GM06990 (cell line): ENCODE results near the gene AMPH.

Experiments used
- DNase-seq: peaks from one replicate; pipeline ENCODE4 v3.0.0-alpha.2; 2011; ENCODE audit not compliant: insufficient read length; ENCODE audit errors: extremely low read depth
- H3K27me3 ChIP-seq: replicated peaks from 2 replicates; pipeline ENCODE4 v1.6.0; 2011; ENCODE audit warnings: low read length; ENCODE audit not compliant: control insufficient read depth, insufficient read depth
- H3K36me3 ChIP-seq: 2 replicates; pipeline ENCODE4 v1.5.1; 2011; ENCODE audit warnings: low read length; ENCODE audit not compliant: control insufficient read depth, insufficient read depth
- H3K4me3 ChIP-seq: replicated peaks from 2 replicates; pipeline ENCODE4 v1.5.1; 2011; ENCODE audit warnings: low read depth, mild to moderate bottlenecking, control low read depth, low read length
- CTCF ChIP-seq: IDR thresholded peaks from 2 replicates; pipeline ENCODE4 v1.5.1; 2011; ENCODE audit warnings: low read length, control low read depth, mild to moderate bottlenecking, inconsistent platforms; ENCODE audit not compliant: insufficient read depth, poor library complexity, severe bottlenecking

Gene AMPH

GRCh38 chr7:38615665-38616064 lies 15.5 kb downstream of the AMPH start:
- no peak for TF ChIP-seq CTCF
- Histone ChIP-seq H3K4me3 (no peak overlapping the region), H3K36me3 (no peaks in the 10 kb centered on the region), H3K27me3 (no peaks in the 10 kb centered on the region; the same call in 1 of the 2 replicates)
- DNase-seq: no peak

GRCh38 chr7:38607466-38607865 lies 23.7 kb downstream of the AMPH start:
- no peak for DNase-seq
- no peaks in the 10 kb centered on the region for H3K36me3 ChIP-seq
- TF ChIP-seq CTCF: no peak
- H3K4me3 ChIP-seq: no peak overlapping the region
- H3K27me3 ChIP-seq: no peaks in the 10 kb centered on the region

- Histone ChIP-seq H3K27me3 (no peaks in the 10 kb centered on the region), H3K4me3 (no peak overlapping the region), H3K36me3 (no peaks in the 10 kb centered on the region)
- TF ChIP-seq CTCF: no peak
- no peak for DNase-seq
Observed at GRCh38 chr7:38600741-38601140, 30.4 kb downstream of the AMPH start.

DNA sequence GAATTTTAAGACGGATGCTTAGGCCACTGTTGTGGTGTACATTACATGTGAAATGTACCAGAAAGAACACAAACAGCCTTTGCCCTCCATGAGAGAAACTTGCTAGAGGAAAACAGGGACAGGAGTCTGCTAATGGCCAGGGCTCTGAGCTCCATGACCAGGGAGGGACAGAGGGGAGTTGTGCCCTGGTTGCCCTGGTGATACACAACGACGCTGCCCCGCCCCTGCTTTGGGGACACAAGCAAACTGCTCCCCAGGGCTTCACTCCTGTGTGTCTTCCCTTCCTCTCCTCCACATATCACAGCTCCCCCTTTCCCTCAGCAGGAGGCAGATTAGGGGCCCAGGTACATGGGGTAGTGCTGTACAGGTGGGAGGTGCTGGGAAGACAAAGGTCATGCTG lies 36.2 kb downstream of the AMPH start:
- TF ChIP-seq CTCF: no peak
- H3K27me3 ChIP-seq: no peaks in the 10 kb centered on the region; the same call in 1 of the 2 replicates
- DNase-seq: no peak
- no peaks in the 10 kb centered on the region for H3K36me3 ChIP-seq
- H3K4me3 ChIP-seq: no peak overlapping the region

DNA sequence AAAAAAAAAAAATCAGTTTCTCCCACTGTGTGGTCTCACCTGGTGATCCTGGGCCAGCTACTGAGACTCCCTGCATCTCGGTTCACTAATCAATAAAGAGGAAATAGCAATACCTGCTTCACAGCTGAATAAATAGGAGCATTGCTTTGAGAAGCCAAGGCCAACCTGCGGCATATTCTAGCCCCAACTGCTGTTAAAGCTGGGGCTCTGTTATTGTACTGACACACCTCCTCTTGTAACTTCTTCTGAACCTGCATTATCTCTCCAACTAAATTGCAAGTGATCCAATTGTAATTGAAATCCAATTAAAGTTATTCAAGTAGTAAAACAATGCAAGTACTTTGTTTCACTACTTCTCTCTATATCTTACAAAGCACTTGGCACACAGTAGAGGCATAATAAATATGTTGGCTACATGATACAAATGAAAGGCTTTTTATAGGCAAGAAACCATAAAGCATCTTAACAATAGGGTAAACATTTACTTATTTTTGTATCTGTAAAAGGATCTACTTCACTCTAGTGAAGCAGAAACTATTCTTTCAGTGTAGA lies 38.4 kb downstream of the AMPH start:
- DNase-seq: no peak
- no peaks in the 10 kb centered on the region for H3K36me3 ChIP-seq
- H3K4me3 ChIP-seq: no peak overlapping the region
- TF ChIP-seq CTCF: no peak
- no peaks in the 10 kb centered on the region; the same call in 1 of the 2 replicates for H3K27me3 ChIP-seq
